ENCODE measurements around the gene LEP. TPM values are rescaled to one million over a fixed set of nuclear protein-coding genes. Genes with fewer than 3 reads are reported as not detected.

LEP gene
- total and polyA plus RNA-seq, 7 donors = 0.16 to 5.4 (median 0.85) TPM; not detected in 3

GRCh38 chr7:128197989-128198580, 43.0 kb upstream of the LEP start:
- no peaks in the 10 kb centered on the region for H3K36me3 ChIP-seq
- 48 to 82% methylated on average over 4 of the region's 4 CpGs for WGBS, 2 donors
- TF ChIP-seq EP300 (IDR thresholded peaks at IDR 0.05) (no peak), POLR2AphosphoS5 (IDR thresholded peaks at IDR 0.05) (no peak), CTCF (IDR thresholded peaks at IDR 0.05) (no peak), POLR2A (IDR thresholded peaks at IDR 0.05) (no peak)
- H3K4me3 ChIP-seq = no peak overlapping the region
- H3K9me3 ChIP-seq = peaks cover 0 to 12% (median 8%) of the 10 kb centered on the region in 4 donors
- intact Hi-C loops (cut with DNase I) = no loop called here
- H3K27ac ChIP-seq = no peak overlapping the region
- peaks cover 6 to 34% (median 23%) of the 10 kb centered on the region in 3 donors for H3K27me3 ChIP-seq
- DNase-seq = no peak
- H3K4me1 ChIP-seq = peaks cover 0 to 11% (median 9%) of the 10 kb centered on the region in 4 donors

GRCh38 chr7:128200376-128200775, 40.7 kb upstream of the LEP start:
- Histone ChIP-seq H3K4me3 (no peak overlapping the region), H3K36me3 (no peaks in the 10 kb centered on the region), H3K27ac (no peak overlapping the region), H3K27me3 (peaks cover 6 to 41% (median 31%) of the 10 kb centered on the region in 3 donors), H3K4me1 (peaks cover 0 to 11% (median 9%) of the 10 kb centered on the region in 4 donors), H3K9me3 (peaks cover 0 to 2% (median under 1%) of the 10 kb centered on the region in 4 donors)
- 78 to 86% methylated on average over 6 of the region's 6 CpGs for WGBS, 2 donors
- intact Hi-C loops (cut with DNase I) = no loop called here
- TF ChIP-seq CTCF (IDR thresholded peaks at IDR 0.05) (no peak), EP300 (IDR thresholded peaks at IDR 0.05) (no peak), POLR2A (IDR thresholded peaks at IDR 0.05) (no peak), POLR2AphosphoS5 (IDR thresholded peaks at IDR 0.05) (no peak)
- DNase-seq = no peak

- peaks cover 0 to 11% (median 9%) of the 10 kb centered on the region in 4 donors for H3K4me1 ChIP-seq
- no peak overlapping the region for H3K27ac ChIP-seq
- no peaks in the 10 kb centered on the region for H3K9me3 ChIP-seq
- DNase-seq = no peak
- intact Hi-C loops (cut with DNase I) = no loop called here
- peak overlapping the region in 1 of 4 donors; percentile 6 for H3K4me3 ChIP-seq
- H3K27me3 ChIP-seq = peaks cover 6 to 44% (median 31%) of the 10 kb centered on the region in 3 donors
- no peaks in the 10 kb centered on the region for H3K36me3 ChIP-seq
- 4 to 7% methylated on average over 37 of the region's 37 CpGs for WGBS, 2 donors
- TF ChIP-seq EP300 (IDR thresholded peaks at IDR 0.05) (no peak), POLR2A (IDR thresholded peaks at IDR 0.05) (no peak), POLR2AphosphoS5 (IDR thresholded peaks at IDR 0.05) (no peak), CTCF (IDR thresholded peaks at IDR 0.05) (no peak)
Observed at GRCh38 chr7:128201067-128201689, 39.9 kb upstream of the LEP start.

GRCh38 chr7:128201690-128202085, 39.4 kb upstream of the LEP start:
- Histone ChIP-seq H3K4me1 (peaks cover 0 to 11% (median 9%) of the 10 kb centered on the region in 4 donors), H3K4me3 (peak overlapping the region in 1 of 4 donors; percentile 6), H3K36me3 (no peaks in the 10 kb centered on the region), H3K27ac (no peak overlapping the region), H3K27me3 (peaks cover 6 to 48% (median 31%) of the 10 kb centered on the region in 3 donors), H3K9me3 (no peaks in the 10 kb centered on the region)
- 15 to 19% methylated on average over 17 of the region's 17 CpGs for WGBS, 2 donors
- intact Hi-C loops (cut with DNase I) = no loop called here
- TF ChIP-seq CTCF (IDR thresholded peaks at IDR 0.05) (no peak), POLR2AphosphoS5 (IDR thresholded peaks at IDR 0.05) (no peak), POLR2A (IDR thresholded peaks at IDR 0.05) (no peak), EP300 (IDR thresholded peaks at IDR 0.05) (no peak)
- DNase-seq = no peak
